CD8-positive, alpha-beta memory T cell (primary cell): Measurements from ENCODE around the gene SPTAN1. TPM values are rescaled to one million over a fixed set of nuclear protein-coding genes. Genes with fewer than 3 reads are reported as not detected.
"Not testable (repeated sequence)": the region's sequence is repeated elsewhere in the genome, so short reads cannot be mapped to it uniquely, and the experiment has no call there.

ENCODE experiments used
- CTCF ChIA-PET: fragments of 350-600 bp; sonication (Branson Sonifier 250); formaldehyde crosslinking; loops from one replicate; lab custom pipeline; 2021; ENCODE audit warnings: antibody characterized with exemption; lab: Charles Lee
- POLR2A ChIA-PET: fragments of 350-600 bp; sonication (Branson Sonifier 250); formaldehyde crosslinking; loops from one replicate; lab custom pipeline; 2021; ENCODE audit warnings: antibody characterized with exemption; lab: Charles Lee
- DNase-seq, 5 donors: peaks; one replicate each; pipeline versions ENCODE4 v3.0.0 to v3.0.0-alpha.2; 2020 to 2022; ENCODE audit warnings: mixed read lengths in 1 of 5
- H3K27ac ChIP-seq: one replicate; pipeline ENCODE4 v1.7.0; 2013; ENCODE audit warnings: low read depth, mild to moderate bottlenecking, low read length, moderate library complexity
- H3K27me3 ChIP-seq: 2 replicates; pipeline ENCODE4 v1.7.0; 2013; ENCODE audit warnings: low read length, mild to moderate bottlenecking; ENCODE audit not compliant: insufficient read depth, poor library complexity, severe bottlenecking
- H3K36me3 ChIP-seq: 2 replicates; pipeline ENCODE4 v1.7.0; 2013; ENCODE audit warnings: mild to moderate bottlenecking, low read length, moderate library complexity; ENCODE audit not compliant: insufficient read depth
- H3K4me1 ChIP-seq: 2 replicates; pipeline ENCODE4 v1.7.0; 2013; ENCODE audit warnings: mild to moderate bottlenecking, low read length, moderate library complexity; ENCODE audit not compliant: insufficient read depth
- H3K4me3 ChIP-seq: 2 replicates; pipeline ENCODE4 v1.7.0; 2013; ENCODE audit warnings: mild to moderate bottlenecking, low read length
- H3K9me3 ChIP-seq: 2 replicates; pipeline ENCODE4 v1.7.0; 2013; ENCODE audit warnings: mild to moderate bottlenecking, low read length
- H3K27ac Mint-ChIP-seq, 8 donors: one replicate each; pipeline ENCODE4 v1.8.0; 2020 to 2021; ENCODE audit warnings: mixed read lengths in 8 of 8, mild to moderate bottlenecking in 6 of 8, inconsistent platforms in 3 of 8, moderate library complexity in 3 of 8
- H3K27me3 Mint-ChIP-seq, 2 donors: one replicate each; pipeline ENCODE4 v1.8.0; 2020 to 2021; ENCODE audit warnings: mixed read lengths in 2 of 2, mild to moderate bottlenecking in 1 of 2, moderate library complexity in 1 of 2
- H3K36me3 Mint-ChIP-seq, 3 donors: one replicate each; pipeline ENCODE4 v1.8.0; 2020 to 2021; ENCODE audit warnings: mixed read lengths in 3 of 3, inconsistent platforms in 1 of 3, mild to moderate bottlenecking in 1 of 3
- H3K4me1 Mint-ChIP-seq, 3 donors: one replicate each; pipeline ENCODE4 v1.8.0; 2020 to 2021; ENCODE audit warnings: mixed read lengths in 3 of 3, inconsistent platforms in 1 of 3, mild to moderate bottlenecking in 1 of 3
- H3K4me3 Mint-ChIP-seq, 7 donors: one replicate each; pipeline ENCODE4 v1.8.0; 2020 to 2021; ENCODE audit warnings: mixed read lengths in 7 of 7, mild to moderate bottlenecking in 6 of 7, moderate library complexity in 4 of 7, inconsistent platforms in 2 of 7
- H3K9me3 Mint-ChIP-seq, 5 donors: one replicate each; pipeline ENCODE4 v1.8.0; 2020 to 2022; ENCODE audit warnings: mixed read lengths in 5 of 5, mild to moderate bottlenecking in 3 of 5, moderate library complexity in 2 of 5, inconsistent platforms in 1 of 5
- polyA plus RNA-seq: library from polyadenylated mRNA; unstranded; fragments of 300-500 nt; fragmentation: Illumina TruSeq; gene quantifications from one replicate; pipeline ENCODE4 v1.2.3, GENCODE V29; 2021
- total RNA-seq, 2 experiments: library from RNA; stranded (reverse); gene quantifications; one replicate each; pipeline ENCODE4 v1.2.3, GENCODE V29; 2021

SPTAN1 gene
- total and polyA plus RNA-seq, 3 experiments from 2014 or later = 132 to 203 (median 195) TPM

DNA sequence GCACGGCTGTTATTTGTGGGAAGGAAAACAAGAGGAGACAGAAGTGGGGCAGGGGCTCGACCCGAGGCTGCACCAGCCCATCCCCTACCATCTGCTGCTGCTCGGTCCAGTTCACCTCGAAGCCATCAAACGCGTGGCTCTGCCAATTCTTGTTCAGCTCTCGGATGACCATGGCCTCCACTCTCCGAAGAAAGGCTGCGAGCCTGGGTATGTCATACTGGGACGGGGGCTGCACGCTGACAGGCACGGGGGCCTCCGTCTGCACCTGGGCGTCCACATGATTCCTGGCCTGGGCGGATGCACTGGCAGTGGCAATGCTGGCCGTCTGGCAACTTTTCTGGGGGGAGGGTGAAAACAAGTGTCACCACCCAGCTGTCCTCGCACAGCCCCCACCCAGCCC is 88.2 kb downstream of the SPTAN1 start:
- H3K4me3 ChIP-seq = no peak overlapping the region
- H3K27me3 Mint-ChIP-seq = no peaks in the 10 kb centered on the region
- ChIA-PET CTCF (no interaction called here), POLR2A (no interaction called here)
- H3K27ac ChIP-seq = no peak overlapping the region
- no peaks in the 10 kb centered on the region for H3K4me1 Mint-ChIP-seq
- H3K27ac Mint-ChIP-seq = no peak overlapping the region
- H3K36me3 ChIP-seq = no peaks in the 10 kb centered on the region
- DNase-seq = no peak
- H3K4me3 Mint-ChIP-seq = no peak overlapping the region
- no peaks in the 10 kb centered on the region for H3K9me3 Mint-ChIP-seq
- no peaks in the 10 kb centered on the region for H3K9me3 ChIP-seq
- H3K27me3 ChIP-seq = no peaks in the 10 kb centered on the region
- no peaks in the 10 kb centered on the region for H3K36me3 Mint-ChIP-seq
- H3K4me1 ChIP-seq = no peaks in the 10 kb centered on the region

DNA sequence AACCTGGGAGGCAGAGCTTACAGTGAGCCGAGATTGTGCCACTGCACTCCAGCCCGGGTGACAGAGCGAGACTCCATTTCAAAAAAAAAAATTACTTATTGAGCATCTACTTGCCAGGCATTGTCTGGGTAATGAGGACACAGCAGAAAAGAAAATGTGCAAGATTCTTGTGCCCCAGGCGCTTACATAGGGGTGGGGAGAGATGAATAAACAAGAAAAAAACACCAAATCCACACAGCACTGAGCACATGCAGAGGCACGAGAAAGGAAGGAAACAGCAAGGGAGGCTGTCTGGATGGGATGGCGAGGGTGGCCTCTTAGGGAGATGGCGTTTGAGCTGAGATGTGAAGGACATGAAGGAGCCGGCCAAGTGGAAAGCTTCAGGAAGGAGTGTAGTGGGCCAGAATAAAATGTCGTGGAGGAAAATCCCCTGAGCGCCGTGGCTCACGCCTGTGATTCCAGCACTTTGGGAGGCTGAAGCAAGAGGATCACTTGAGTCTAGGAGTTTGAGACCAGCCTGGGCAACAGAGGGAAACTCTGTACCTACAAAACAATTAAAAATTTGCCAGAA is 90.4 kb downstream of the SPTAN1 start:
- ChIA-PET POLR2A (interaction anchor here (0.7 kb wide), 1 partner anchor 181 kb away, joined by 3 read pairs; no protein-coding TSS in a partner anchor), CTCF (interaction anchor here (1.6 kb wide), 1 partner anchor 59 kb away, joined by 3 read pairs; the partner anchor contains the start of gene PKN3)
- Histone ChIP-seq H3K27me3 (no peaks in the 10 kb centered on the region), H3K36me3 (no peaks in the 10 kb centered on the region), H3K27ac (no peak overlapping the region), H3K9me3 (no peaks in the 10 kb centered on the region), H3K4me1 (no peaks in the 10 kb centered on the region), H3K4me3 (no peak overlapping the region)
- Mint-ChIP-seq H3K36me3 (no peaks in the 10 kb centered on the region), H3K9me3 (no peaks in the 10 kb centered on the region), H3K4me1 (no peaks in the 10 kb centered on the region), H3K27ac (peak overlapping the region in 2 of 8 donors; percentile 44 to 78), H3K4me3 (no peak overlapping the region), H3K27me3 (no peaks in the 10 kb centered on the region)
- no peak for DNase-seq

DNA sequence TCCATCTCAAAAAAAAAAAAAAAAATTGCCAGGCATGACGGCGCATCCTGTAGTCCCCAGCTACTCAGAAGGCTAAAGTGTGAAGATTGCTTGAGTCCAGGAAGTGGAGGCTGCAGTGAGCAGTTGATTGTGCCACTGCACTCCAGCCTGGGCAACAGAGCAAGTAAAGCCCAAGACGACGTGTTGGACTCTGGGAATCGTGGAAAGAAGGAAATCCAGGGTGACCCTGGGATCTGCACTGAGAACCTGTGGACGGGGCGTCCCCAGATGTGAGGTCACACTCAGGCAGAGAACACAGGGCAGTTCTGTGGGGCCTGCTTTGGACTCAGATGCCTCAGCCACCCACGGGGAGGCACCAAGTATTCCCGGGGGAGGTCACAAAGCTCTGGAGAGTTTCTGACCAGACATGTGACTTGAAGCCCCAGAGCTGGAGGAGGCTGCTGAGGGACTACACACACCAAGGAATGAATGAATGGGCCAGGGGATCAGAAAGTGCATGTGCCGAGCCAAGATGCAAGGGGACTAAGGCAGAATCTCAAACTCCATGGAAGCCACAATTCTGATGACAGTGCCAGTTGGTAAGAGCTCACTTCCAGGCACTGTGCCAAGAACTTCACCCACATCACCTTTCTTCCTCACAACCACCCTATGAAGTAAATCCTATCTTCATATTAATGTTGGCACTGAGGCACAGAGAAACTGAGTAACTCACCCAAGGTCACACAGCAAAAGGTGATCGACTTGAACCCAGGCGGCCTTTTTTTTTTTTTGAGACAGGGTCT is 91.3 kb downstream of the SPTAN1 start:
- DNase-seq = no peak
- Mint-ChIP-seq H3K9me3 (no peaks in the 10 kb centered on the region), H3K4me3 (no peak overlapping the region), H3K27ac (peak overlapping the region in 3 of 8 donors; percentile 29 to 51 (median 33)), H3K4me1 (no peaks in the 10 kb centered on the region), H3K27me3 (no peaks in the 10 kb centered on the region), H3K36me3 (no peaks in the 10 kb centered on the region)
- POLR2A ChIA-PET = no interaction called here
- no peaks in the 10 kb centered on the region for H3K27me3 ChIP-seq
- CTCF ChIA-PET = no interaction called here
- H3K36me3 ChIP-seq = no peaks in the 10 kb centered on the region
- H3K9me3 ChIP-seq = no peaks in the 10 kb centered on the region
- H3K4me3 ChIP-seq = no peak overlapping the region
- H3K4me1 ChIP-seq = no peaks in the 10 kb centered on the region
- H3K27ac ChIP-seq = no peak overlapping the region

DNA sequence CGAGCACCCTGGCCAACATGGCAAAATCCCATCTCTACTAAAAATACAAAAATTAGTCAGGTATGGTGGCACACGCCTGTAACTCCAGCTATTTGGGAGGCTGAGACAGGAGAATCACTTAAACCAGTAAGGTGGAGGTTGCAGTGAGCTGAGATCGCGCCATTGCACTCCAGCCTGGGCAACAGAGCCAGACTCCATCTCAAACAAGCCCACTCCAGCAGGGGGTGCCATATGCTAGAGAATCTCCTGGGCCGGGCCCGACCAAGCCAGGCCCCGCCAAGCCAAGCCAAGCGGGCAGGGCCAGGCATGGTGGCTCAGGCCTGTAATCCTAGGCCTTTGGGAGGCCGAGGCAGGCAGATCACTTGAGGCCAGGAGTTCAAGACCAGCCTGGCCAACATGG is 95.8 kb downstream of the SPTAN1 start:
- not testable (repeated sequence) for H3K4me3 ChIP-seq, H3K36me3 ChIP-seq, H3K27me3 ChIP-seq, H3K9me3 ChIP-seq, H3K9me3 Mint-ChIP-seq, H3K27ac ChIP-seq, H3K4me3 Mint-ChIP-seq, H3K4me1 Mint-ChIP-seq, H3K4me1 ChIP-seq, H3K27me3 Mint-ChIP-seq, H3K36me3 Mint-ChIP-seq
- ChIA-PET POLR2A (interaction anchor here (0.6 kb wide), 1 partner anchor 10 kb away, joined by 6 read pairs; no protein-coding TSS in a partner anchor), CTCF (interaction anchor here (0.7 to 2.9 kb wide), 6 partner anchors 10 to 280 kb away, joined by 3 to 16 read pairs (median 6); partner anchors contain the start of genes ENDOG and PKN3)
- H3K27ac Mint-ChIP-seq = peak overlapping the region in 2 of 8 donors; percentile 18 to 65
- peak; percentile 36 to 79 (median 62) for DNase-seq

DNA sequence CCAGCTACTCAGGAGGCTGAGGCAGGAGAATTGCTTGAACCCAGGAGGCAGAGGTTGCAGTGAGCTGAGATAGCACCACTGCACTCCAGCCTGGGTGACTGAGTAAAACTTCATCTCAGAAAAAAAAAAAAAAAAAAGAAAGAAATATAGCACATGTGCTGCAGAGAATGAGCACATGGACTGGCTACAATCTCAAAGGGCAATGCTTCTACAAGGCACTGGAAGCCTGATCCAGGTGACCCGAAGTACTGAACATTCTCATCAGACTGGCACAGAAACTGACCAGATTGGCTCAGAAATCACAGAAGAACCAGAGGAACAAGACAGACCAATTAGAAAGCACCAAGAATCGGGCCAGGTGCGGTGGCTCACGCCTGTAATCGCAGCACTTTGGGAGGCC is 99.4 kb downstream of the SPTAN1 start:
- Mint-ChIP-seq H3K36me3 (peaks cover 0 to 2% (median 0%) of the 10 kb centered on the region in 3 donors), H3K27me3 (no peaks in the 10 kb centered on the region), H3K9me3 (no peaks in the 10 kb centered on the region), H3K4me3 (peak overlapping the region in 2 of 7 donors; percentile 10 to 13), H3K4me1 (peaks cover 3% of the 10 kb centered on the region in 3 donors), H3K27ac (no peak overlapping the region)
- DNase-seq = no peak
- Histone ChIP-seq H3K4me1 (no peaks in the 10 kb centered on the region), H3K36me3 (no peaks in the 10 kb centered on the region), H3K4me3 (no peak overlapping the region), H3K27me3 (no peaks in the 10 kb centered on the region), H3K27ac (no peak overlapping the region), H3K9me3 (no peaks in the 10 kb centered on the region)
- POLR2A ChIA-PET = interaction anchor here (0.6 kb wide), 1 partner anchor 113 kb away, joined by 3 read pairs; no protein-coding TSS in a partner anchor
- CTCF ChIA-PET = no interaction called here

DNA sequence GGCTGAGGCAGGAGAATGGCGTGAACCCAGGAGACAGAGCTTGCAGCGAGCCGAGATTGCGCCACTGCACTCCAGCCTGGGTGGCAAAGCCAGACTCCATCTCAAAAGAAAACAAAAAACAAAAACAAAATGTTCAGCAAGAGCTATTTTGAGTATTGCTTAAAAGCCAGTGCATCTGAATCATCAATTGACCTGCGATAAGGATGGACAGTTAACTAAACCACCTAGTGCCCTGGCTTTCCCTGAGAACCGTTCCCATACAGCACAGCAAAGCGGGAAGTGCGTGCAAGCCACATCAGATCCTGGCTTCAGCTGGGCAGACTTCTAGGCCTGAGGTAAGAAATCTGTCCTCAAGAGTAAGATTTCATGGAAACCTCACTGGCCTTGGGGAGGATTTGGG is 101.5 kb downstream of the SPTAN1 start:
- peak overlapping the region in 3 of 7 donors; percentile 62 to 71 (median 66) for H3K4me3 Mint-ChIP-seq
- ChIA-PET CTCF (interaction anchor here (0.9 to 1.4 kb wide), 2 partner anchors 36 to 48 kb away, joined by 3 read pairs; partner anchors contain the start of genes PKN3 and SET), POLR2A (no interaction called here)
- DNase-seq = no peak
- no peaks in the 10 kb centered on the region for H3K36me3 ChIP-seq
- H3K4me1 Mint-ChIP-seq = peaks cover 7 to 8% (median 8%) of the 10 kb centered on the region in 3 donors
- H3K9me3 Mint-ChIP-seq = no peaks in the 10 kb centered on the region
- no peak overlapping the region for H3K4me3 ChIP-seq
- peaks cover 0 to 4% (median 0%) of the 10 kb centered on the region in 3 donors for H3K36me3 Mint-ChIP-seq
- no peak overlapping the region for H3K27ac ChIP-seq
- peak overlapping the region in 1 of 8 donors; percentile 50 for H3K27ac Mint-ChIP-seq
- H3K27me3 ChIP-seq = no peaks in the 10 kb centered on the region
- peaks cover 0 to 2% of the 10 kb centered on the region in 2 donors for H3K27me3 Mint-ChIP-seq
- H3K4me1 ChIP-seq = peaks cover 8% of the 10 kb centered on the region
- no peaks in the 10 kb centered on the region for H3K9me3 ChIP-seq

DNA sequence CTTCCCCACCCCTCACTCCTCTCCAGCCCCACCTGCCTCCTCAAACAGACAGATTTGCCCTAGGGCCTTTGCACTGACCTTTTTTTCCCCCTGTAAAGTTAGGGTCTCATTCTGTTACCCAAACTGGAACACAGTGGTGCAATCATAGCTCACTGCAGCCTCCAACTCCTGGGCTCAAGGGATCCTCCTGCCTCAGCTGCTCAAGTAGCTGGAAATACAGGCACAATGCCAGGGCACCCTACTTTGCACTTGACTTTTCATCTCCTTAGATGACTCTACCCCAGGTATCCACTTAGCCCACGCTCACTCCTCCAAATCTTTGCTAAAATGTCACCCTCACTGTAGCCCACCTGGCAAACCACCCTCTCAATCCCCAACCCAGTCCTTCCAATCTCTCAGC is 102.1 kb downstream of the SPTAN1 start:
- Histone ChIP-seq H3K4me1 (peaks cover 8% of the 10 kb centered on the region), H3K9me3 (no peaks in the 10 kb centered on the region), H3K27ac (no peak overlapping the region), H3K36me3 (no peaks in the 10 kb centered on the region), H3K4me3 (no peak overlapping the region), H3K27me3 (no peaks in the 10 kb centered on the region)
- DNase-seq = no peak
- Mint-ChIP-seq H3K9me3 (no peaks in the 10 kb centered on the region), H3K36me3 (peaks cover 0 to 4% (median 0%) of the 10 kb centered on the region in 3 donors), H3K4me3 (peak overlapping the region; percentile 17 to 71 (median 62)), H3K4me1 (peaks cover 7 to 8% (median 8%) of the 10 kb centered on the region in 3 donors), H3K27me3 (peaks cover 0 to 2% of the 10 kb centered on the region in 2 donors), H3K27ac (peak overlapping the region in 5 of 8 donors; percentile 40 to 66 (median 50))
- ChIA-PET POLR2A (no interaction called here), CTCF (interaction anchor here (0.9 to 1.4 kb wide), 2 partner anchors 35 to 48 kb away, joined by 3 read pairs; partner anchors contain the start of genes PKN3 and SET)
